NCI-H146 (cell line): ENCODE measurements around the gene ATP11A.
"Not testable (repeated sequence)": the region's sequence is repeated elsewhere in the genome, so short reads cannot be mapped to it uniquely, and the experiment has no call there.

Source experiments
- DNase-seq: peaks from one replicate; lab custom pipeline; 2025; lab: John Stamatoyannopoulos, UW

ATP11A gene

DNA sequence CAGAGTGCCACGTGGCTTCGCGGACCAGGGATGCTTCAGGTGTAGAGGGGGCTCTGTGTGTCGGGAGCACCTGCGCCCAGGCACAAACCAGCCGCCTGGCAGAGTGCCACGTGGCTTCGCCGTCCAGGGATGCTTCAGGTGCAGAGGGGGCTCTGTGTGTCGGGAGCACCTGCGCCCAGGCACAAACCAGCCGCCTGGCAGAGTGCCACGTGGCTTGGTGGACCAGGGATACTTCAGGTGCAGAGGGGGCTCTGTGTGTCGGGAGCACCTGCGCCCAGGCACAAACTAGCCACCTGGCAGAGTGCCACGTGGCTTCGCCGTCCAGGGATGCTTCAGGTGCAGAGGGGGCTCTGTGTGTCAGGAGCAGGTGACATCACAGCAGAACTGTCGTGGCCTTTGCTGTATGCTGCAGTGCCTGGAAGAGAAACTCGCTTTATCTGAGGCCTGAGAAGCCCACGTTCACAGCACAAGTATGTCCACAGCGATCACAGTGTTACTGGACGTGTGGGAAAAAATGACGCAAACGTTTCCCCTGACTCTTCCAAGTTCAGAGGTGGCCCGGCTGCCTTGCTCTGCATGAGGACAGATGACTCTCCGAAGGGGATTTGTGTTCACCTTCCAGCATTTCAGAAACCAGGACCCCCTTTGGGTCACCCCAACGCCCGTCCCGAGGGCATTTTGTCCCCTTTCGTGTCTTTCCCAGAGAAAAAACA is 151.6 kb downstream of the ATP11A start:
- DNase-seq: not testable (repeated sequence)

DNA sequence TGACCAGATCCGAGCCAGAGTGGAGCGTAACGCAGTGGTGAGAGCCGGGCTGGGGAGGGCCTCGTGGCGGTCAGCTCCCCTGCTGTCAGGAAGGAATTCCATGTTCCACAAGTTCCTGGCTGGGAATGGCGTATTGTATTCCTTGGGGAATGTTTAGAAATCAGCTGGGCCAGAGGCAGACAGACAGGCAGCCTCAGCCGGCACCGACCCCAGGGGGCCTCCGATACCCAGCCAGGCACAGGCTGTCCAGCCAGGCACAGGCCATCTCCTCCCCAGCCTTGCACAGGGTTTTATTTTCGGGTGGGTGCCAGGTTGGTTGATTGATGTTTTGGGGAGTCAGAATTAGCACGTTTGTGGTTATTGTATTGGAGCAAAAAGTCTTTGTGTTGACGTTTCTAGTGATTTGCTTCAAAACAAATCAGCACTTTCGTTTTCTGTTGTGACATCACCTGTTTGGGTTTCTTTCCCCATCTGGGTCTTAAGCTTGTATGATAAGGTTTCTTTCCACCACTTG is 152.6 kb downstream of the ATP11A start:
- no peak for DNase-seq

DNA sequence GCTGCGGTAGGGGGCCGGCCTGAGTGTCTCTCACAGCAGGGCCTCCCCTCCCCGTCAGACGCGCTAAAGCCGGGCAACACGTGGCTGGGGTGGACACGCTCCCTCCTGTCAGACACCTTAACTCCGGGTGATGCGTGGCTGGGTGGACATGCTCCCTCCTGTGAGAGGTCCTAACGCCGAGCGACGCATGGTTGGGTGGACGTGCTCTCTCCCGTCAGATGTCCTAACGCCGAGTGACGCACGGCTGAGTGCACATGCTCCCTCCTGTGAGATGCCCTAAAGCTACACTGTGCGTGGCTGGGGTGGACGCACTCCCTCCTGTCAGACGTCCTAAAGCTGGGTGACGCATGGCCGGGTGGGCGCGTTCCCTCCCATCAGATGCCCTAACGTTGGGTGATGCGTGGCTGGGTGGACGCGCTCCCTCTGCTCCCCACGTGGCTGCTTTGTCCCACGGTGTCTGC is 153.1 kb downstream of the ATP11A start:
- DNase-seq: no peak

DNA sequence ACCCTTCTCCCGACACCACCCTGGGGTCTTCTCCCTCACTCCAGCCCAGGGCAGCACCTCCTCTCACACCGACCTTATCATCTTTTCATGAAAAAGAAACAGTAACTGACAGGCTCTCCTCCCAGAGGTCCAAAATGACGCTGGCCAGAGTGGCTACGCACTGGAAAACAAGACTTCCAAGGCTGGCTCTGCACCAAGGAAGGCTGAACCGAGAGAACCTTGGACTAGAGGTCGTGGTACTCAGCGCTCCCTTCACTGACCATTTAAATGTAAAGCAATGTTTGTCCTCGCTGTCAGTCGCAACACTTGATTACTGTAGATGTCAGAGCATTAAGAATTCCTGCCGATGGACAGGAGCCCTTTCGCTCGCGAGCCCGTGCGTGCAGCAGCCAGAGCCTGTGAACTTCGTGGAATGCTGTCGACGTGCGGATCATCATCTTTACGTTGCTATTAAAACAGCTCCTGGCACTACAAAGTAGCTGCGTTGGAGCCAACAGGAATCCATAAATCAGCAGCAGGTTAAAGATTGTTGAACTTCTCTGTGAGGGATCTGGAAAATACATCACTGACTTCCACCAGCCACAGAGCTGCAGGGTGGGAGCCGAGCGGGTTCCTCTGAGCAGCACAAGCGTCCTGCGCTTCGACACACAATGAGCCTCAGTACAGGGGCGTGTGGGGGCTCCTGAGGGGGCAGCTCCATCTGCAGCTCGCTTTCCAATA is 153.7 kb downstream of the ATP11A start:
- no peak for DNase-seq

DNA sequence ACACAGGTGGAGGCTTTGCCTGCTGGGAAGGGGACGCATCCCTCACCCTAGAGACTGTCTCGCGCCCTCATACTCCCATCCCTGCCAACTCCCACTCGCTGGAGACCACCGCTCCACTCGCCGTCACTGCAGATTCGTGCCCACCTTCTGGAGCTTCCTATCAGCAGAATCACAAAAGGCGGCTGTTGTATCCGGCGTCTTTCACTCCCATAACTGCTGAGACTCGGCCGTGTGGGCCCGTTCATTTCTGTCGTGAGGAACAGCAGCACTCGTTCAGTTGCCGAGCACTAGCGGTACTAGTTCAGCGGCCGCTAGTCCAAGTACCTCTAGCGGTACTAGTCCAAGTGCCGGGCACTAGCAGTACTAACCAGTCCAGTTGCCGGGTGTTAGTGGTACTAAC is 154.6 kb downstream of the ATP11A start:
- DNase-seq: no peak

DNA sequence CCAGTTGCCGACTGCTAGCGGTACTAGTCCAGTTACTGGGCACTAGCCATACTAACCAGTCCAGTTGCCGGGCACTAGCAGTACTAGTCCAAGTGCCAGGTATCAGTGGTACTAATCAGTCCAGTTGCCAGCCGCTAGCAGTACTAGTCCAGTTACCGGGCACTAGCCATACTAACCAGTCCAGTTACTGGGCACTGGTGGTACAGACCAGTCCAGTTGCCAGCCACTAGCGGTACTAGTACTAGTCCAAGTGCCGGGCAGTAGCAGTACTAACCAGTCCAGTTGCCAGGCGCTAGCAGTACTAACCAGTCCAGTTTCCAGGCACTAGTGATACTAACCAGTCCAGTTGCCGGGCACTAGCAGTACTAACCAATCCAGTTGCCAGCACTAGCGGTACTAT is 155.0 kb downstream of the ATP11A start:
- DNase-seq: no peak

DNA sequence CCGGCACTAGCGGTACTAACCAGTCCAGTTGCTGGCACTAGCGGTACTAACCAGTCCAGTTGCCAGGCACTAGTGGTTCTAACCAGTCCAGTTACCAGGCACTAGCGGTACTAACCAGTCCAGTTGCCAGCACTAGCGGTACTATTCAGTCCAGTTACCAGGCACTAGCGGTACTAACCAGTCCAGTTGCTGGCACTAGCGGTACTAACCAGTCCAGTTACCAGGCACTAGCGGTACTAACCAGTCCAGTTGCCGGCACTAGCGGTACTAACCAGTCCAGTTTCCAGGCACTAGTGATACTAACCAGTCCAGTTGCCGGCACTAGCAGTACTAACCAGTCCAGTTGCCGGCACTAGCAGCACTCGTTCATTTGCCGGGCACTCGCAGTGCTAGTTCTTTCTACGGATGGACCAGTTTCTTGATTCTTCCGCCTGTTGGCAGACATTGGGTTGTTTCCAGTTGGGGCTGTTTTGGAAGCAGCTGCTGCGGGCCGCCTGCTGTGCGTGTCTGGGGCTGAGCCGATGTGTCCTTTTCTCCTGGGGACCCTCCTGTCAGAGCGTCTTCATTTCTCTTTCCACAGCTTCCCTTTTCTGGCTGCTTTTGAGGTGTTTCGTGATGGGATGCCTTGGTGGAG is 155.8 kb downstream of the ATP11A start:
- DNase-seq: no peak

DNA sequence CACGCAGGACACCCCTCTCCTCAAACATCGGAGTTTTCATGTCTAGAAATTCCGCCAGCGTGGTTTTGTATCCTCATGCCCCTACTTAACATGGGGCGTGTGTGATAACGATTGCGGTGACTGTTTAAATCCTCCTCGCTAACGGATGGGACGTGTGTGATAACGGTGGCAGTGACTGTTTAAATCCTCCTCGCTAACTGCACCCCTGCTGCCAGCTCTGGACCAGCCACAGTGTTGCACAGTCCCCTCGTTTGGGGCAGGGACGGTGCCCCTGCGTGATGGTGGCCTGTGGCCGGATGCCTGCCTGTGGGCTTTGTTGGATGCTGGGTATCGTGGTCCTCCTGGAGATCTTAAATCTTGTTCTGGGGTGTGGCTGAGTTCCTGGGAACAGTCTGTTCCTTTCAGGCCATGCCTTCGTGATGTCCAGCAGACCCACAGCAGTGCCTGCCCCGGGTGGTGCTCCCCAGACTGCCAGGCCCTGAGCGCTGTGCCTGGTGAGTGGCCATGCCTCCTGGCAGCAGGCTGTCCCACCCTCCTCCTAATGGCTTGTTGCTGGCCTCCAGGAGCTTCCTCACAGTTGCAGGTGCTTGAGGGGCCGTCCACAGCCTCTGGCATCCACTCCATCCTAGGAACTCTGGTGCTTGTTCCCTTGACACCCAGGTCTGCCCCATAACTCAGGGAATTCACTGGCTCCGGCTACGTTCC is 156.7 kb downstream of the ATP11A start:
- no peak for DNase-seq

DNA sequence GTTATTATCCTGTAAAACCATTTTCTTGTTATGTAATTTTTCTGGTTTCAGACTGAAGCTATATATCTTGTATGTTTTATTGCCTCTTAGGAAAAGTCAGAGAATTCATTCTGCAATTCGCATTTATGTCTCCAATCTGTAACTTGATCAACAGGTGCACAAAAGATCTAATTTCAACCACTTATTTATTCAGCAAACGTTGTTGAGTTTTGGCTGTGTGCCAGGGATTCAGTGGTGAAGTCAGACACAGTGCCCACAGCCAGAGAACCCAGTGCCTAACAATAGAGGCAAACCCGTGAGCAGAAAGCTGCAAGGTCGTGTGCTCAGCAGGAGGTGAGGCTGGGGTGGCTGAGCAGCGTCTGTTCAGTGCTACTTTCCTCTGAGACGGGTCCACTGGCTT is 159.7 kb downstream of the ATP11A start:
- peak; percentile 100 for DNase-seq

DNA sequence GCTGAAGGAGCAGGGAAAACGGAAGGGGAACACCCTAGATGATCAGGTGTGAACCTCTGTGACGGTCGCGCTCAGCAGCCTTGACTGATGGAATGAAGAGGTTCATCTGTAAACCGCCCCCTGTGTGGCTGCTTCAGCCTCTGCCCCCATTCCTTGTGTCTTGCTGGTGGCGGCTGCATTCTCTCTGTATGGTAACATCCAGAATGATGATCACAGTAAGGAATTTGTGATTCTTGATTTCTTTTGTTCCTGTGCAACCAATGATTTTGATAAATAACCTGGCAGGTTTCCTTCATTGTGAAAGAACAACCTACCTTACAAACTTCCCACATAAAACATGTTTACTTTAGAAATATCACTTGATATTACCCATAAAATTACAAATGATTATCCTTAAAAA is 160.4 kb downstream of the ATP11A start:
- DNase-seq: no peak

DNA sequence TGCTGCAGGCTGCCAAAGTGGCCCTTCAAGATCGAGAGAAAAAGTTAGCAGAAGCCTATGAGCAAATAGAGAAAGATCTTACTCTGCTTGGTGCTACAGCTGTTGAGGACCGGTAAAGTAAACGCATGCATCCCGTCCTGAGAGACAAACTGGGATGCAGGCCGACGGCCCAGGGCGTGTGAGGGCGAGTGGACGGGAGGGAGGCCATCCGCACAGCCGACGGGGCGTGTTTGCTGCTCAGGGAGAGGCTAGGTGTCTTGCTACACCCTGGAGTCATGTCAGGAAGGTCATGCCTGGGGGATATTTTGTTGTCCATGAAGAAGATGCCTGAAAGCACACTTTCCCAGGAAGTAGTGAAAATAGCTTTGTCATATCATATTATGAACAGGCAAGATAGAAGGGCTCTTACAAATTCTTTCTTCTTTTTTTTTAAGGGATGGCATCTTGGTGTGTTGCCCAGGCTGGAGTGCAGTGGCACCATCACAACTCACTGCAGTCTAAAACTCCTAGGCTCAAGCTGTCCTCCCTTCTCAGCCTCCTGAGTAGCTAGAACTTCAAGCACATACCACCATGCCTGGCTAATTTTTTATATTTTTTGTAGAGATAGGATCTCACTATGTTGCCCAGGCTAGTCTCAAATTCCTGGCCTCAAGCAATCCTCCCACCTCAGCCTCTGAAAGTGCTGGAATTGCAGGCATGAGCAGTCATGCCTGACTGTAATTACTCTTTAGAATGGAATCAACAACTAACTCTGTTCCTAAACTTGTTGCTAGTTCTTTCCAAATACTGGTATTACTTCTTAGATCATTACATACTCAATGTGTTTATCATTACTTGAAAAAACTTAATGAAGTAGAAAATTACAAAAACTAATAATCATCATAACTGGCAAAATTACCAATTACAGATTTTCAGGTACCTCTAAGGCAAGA is 161.5 kb downstream of the ATP11A start:
- no peak for DNase-seq

DNA sequence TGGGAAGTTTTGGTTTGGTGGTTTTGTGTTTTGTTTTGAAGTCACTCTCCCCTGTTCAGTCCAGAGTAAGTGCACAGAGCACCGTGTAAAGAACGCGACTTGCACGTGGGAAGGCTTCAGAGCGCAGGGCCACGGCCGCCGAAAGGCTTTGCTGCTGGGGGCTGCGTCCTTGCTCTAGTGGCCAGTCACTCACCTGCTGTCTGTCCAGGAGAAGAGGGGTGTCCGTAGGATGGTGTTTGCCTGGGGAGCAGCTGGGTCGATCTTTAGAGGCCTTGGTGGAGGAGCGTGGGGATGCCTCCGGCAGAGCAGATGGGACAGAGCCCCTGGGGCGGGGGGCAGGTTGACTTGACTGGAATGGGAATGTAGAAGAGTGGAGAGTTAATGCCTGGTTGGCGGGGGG is 162.6 kb downstream of the ATP11A start:
- DNase-seq: no peak

DNA sequence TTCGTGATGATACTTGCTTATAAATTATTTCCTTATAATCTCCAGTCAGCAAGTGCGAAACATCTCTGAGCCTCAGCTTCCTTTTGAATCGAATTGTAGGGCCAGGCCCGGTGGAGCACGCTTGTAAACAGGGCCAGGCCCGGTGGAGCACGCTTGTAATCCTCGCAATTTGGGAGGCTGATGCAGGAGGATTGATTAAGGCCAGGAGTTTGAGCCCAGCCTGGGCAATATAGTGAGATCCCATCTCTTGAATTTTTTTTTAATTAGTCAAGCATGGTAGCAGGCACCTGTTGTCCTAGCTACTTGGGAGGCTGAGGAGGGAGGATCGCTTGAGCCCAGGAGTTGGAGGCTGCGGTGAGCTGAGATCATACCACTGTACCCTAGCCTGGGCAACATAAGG is 163.0 kb downstream of the ATP11A start:
- DNase-seq: no peak

DNA sequence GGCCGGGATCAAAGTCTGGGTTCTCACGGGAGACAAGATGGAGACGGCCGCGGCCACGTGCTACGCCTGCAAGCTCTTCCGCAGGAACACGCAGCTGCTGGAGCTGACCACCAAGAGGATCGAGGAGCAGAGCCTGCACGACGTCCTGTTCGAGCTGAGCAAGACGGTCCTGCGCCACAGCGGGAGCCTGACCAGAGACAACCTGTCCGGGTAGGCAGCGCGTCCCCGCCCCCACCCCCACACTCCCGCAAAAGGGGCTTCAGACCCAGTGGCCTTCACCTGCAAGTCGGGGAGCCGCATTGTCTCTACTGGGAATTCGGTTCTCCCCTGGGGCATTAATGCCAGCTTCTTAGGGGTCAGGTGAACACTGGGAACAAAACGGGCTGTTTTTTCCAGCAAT is 164.5 kb downstream of the ATP11A start:
- no peak for DNase-seq

DNA sequence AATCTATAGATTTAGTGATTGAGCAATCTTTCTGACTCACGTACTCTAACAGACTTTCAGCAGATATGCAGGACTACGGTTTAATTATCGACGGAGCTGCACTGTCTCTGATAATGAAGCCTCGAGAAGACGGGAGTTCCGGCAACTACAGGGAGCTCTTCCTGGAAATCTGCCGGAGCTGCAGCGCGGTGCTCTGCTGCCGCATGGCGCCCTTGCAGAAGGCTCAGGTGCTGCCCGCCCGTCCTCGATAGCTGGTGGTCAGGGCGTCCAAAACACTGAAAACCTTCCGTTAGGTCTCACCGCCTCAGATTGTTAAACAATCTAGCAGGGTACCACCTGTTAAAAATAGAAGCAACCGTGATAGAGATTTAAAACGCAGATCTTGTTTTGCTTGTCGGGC is 166.0 kb downstream of the ATP11A start:
- DNase-seq: no peak

DNA sequence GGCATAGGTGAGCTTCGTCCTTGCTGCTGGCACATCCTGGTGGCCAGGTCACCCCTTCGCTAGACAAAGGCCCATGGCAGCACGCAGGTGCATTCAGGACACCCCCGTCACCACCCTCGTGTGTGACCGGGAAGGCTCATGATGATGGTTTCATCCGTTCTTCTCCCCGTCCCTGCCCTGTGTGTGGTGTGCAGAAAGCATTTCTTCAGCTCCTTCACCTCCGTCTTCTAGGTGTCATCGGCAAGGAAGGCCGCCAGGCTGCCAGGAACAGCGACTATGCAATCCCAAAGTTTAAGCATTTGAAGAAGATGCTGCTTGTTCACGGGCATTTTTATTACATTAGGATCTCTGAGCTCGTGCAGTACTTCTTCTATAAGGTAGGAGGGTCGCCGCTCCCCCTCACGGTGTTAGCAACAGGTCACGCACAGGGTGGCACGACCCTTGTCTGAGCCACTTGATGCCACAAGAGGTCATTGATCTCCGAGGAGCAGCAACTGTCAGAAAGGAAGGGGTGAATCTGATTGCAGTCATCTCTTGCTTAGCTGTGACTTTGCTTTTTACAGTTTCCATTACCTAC is 168.2 kb downstream of the ATP11A start:
- no peak for DNase-seq

DNA sequence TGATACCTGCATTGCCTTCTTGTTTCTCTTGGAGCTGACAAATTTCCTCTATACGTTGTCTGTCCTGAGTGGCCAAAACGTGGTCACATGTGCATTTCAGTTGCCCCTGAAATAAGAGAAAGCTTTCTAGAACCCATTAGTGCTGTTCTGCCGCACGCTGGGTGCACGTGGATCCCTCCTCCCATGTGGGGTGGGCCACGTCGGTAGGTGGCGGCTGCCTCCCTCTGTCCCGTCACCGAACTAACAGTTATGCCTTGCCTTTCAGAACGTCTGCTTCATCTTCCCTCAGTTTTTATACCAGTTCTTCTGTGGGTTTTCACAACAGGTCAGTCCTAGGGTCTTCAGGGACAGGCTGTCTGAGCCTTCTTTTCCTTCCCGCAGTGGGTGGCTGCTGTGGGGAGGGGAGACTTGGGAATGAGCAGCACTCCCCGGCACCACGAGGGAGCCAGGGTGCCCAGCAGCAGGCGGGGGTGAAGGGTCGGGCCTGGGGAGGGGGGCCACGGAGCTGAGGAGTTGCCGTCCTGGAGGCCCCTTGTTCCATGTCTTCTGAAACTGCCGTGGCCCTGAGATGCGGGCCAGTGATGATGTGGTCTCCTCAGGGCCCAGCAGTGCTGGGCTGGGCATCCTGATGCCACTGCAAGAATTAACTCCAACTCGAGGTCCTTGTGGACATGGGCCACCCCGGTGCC is 169.4 kb downstream of the ATP11A start:
- no peak for DNase-seq

DNA sequence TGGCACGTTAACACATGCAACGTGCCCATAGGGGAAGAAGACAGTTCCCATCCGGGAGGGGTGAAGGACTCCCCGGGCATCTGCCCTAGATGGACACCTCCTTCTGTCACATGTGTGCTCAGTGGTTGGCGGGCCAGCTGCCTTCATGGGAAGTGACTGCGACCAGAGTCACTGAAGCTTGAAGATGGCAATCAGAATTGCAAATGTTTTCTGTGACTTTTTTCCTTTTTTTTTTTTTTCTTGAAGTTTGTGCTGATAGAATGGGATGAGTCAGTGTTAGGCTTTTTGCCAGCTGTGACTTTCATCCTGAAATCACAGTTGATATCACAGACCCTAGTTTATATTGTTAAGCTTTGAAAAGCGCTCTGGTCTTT is 170.0 kb downstream of the ATP11A start:
- DNase-seq: peak; percentile 14

DNA sequence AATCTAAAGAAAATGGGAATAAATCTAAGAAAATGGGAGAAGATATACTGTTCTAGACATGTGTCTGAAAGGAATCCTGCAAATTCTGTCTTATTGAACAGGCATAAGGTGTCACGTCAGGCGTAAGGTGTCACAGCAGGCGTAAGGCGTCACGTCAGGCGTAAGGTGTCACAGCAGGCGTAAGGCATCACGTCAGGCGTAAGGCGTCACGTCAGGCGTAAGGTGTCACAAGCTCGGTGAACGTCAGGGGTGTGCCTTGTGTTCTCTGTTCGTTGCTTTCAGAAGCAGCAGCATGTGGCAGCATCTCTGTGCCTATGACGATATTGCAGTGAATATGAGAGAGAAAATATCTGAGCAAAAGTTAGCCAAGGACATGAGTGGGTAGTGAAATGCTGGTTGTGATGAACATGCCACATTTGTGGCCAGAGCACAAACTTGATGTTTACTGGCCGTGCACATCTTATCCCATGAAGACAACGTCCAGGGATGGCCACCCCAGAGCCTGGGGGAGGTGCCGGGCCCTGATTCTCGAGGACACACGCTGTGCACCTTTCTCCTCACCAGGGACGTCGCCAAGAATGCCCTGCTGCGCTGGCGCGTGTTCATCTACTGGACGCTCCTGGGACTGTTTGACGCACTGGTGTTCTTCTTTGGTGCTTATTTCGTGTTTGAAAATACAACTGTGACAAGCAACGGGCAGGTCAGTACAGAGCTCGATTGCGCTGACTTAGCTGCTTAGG is 172.2 kb downstream of the ATP11A start:
- no peak for DNase-seq

DNA sequence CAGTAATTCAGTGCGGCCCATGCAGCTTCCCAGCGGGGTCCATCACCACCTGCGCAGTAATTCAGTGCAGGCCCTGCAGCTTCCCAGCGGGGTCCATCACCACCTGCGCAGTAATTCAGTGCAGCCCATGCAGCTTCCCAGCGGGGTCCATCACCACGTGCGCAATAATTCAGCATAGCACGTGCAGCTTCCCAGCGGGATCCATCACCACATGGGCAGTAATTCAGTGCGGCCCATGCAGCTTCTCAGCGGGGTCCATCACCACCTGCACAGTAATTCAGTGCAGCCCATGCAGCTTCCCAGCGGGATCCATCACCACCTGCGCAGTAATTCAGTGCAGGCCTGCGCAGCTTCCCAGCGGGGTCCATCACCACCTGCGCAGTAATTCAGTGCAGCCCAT is 173.5 kb downstream of the ATP11A start:
- DNase-seq: not testable (repeated sequence)
